Lower leg skin (tissue), 4 donors: ENCODE data around the gene ITSN1. TPM values are rescaled to one million over a fixed set of nuclear protein-coding genes. Genes with fewer than 3 reads are reported as not detected.

Source experiments
- DNase-seq, 2 donors: peaks; one replicate each; pipeline ENCODE4 v3.0.0-alpha.2; 2019; ENCODE audit warnings: low spot score in 2 of 2
- H3K4me3 ChIP-seq: fragments of 200-600 bp; sonication (generic); 2 replicates; pipeline ENCODE4 v1.5.1; 2017; ENCODE audit warnings: mild to moderate bottlenecking, low read depth; ENCODE audit not compliant: poor library complexity, severe bottlenecking
- POLR2A ChIP-seq, 2 donors: fragments of 450-650 bp; IDR thresholded peaks; one replicate each; pipeline ENCODE4 v1.6.1; 2016 to 2017; ENCODE audit warnings: antibody characterized with exemption in 2 of 2, mild to moderate bottlenecking in 1 of 2, moderate library complexity in 1 of 2
- WGBS, 2 donors: methylation state at CpG; one replicate each; pipeline ENCODE4 v1.1.5; 2018; 5-methylcytosine and 5-hydroxymethylcytosine counted together
- intact Hi-C: fragments of 100-400 bp; cut with DNase I; formaldehyde crosslinking; loops from one replicate; pipeline ENCODE4 v1.15.0; 2023; ENCODE audit warnings: low total_unique reads
- total RNA-seq, 4 donors: library from RNA; depleted of rRNA; stranded (reverse); fragments of >200 nt; gene quantifications; one replicate each; pipeline ENCODE4 v1.1.0, GENCODE V29; 2016
- TF ChIP-seq, protein P1 (sequence below), 3 donors: fragments of 450-650 bp; IDR thresholded peaks; one replicate each; pipeline ENCODE4 v1.5.1; 2016; ENCODE audit warnings: antibody characterized with exemption in 3 of 3, mild to moderate bottlenecking in 3 of 3, moderate library complexity in 2 of 3

The ITSN1 gene
- total RNA-seq, 4 donors from 2014 or later: 17.4 to 39.5 (median 31.7) TPM

DNA sequence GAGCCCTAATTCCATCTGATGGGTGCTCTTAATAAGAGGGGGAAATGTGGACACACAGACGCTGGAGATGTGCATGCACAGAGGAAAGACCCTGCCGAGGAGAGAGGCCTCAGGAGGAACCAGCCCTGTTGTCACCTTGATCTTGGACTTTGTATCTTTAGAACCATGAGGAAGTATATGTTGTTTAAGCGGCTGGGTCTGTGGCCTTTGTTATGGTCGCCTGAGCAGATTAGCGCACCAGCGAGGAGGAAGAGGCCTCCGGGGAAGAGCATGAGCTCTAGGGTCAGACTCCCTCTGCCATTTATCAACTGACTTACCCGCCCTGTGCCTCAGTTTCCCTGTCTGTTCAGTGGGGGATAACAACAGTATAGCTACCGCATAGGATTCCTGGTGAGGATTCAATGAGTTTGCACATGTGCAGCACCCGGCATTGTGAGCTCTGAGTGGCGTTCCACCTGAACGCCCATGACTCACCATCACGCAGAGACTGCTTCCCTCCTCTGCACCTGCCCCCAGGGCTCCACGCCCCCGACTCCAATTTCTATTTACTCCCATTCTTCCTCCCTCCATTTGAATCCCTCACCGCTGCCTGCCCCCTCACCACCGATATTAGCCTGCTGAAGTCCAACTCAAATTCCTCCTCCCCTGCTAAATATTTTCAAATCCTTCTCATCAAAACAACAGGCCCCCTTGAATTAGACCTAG is 206.1 kb downstream of the ITSN1 start:
- 62 to 76% methylated on average over 17 of the region's 17 CpGs for WGBS, 2 donors
- intact Hi-C loops: no loop called here
- DNase-seq: no peak
- no peak overlapping the region for H3K4me3 ChIP-seq
- TF ChIP-seq, protein P1, sequence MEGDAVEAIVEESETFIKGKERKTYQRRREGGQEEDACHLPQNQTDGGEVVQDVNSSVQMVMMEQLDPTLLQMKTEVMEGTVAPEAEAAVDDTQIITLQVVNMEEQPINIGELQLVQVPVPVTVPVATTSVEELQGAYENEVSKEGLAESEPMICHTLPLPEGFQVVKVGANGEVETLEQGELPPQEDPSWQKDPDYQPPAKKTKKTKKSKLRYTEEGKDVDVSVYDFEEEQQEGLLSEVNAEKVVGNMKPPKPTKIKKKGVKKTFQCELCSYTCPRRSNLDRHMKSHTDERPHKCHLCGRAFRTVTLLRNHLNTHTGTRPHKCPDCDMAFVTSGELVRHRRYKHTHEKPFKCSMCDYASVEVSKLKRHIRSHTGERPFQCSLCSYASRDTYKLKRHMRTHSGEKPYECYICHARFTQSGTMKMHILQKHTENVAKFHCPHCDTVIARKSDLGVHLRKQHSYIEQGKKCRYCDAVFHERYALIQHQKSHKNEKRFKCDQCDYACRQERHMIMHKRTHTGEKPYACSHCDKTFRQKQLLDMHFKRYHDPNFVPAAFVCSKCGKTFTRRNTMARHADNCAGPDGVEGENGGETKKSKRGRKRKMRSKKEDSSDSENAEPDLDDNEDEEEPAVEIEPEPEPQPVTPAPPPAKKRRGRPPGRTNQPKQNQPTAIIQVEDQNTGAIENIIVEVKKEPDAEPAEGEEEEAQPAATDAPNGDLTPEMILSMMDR (IDR thresholded peaks at IDR 0.05): no peak
- no peak for TF ChIP-seq POLR2A (IDR thresholded peaks at IDR 0.05)

DNA sequence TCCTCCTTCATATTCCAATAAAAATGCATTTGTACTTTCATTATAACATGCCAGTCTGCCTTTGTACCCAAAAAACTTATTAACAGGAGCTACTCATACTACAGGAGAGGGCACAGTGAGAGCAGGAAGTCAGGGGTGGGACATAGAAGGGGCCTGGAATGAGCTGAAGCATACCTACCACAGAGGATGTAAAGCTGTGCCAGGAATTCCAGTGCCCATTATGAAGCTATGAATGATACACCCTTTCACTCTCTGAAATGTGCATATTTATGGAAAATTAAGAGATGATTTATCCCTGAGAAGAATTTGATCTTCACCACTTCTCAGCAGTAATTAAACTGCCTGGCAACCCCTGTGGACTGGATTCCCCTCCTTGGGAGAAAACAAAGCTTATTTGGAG is 207.5 kb downstream of the ITSN1 start:
- intact Hi-C loops: no loop called here
- TF ChIP-seq POLR2A (IDR thresholded peaks at IDR 0.05): no peak
- TF ChIP-seq, protein P1 (IDR thresholded peaks at IDR 0.05): no peak
- H3K4me3 ChIP-seq: no peak overlapping the region
- DNase-seq: no peak

DNA sequence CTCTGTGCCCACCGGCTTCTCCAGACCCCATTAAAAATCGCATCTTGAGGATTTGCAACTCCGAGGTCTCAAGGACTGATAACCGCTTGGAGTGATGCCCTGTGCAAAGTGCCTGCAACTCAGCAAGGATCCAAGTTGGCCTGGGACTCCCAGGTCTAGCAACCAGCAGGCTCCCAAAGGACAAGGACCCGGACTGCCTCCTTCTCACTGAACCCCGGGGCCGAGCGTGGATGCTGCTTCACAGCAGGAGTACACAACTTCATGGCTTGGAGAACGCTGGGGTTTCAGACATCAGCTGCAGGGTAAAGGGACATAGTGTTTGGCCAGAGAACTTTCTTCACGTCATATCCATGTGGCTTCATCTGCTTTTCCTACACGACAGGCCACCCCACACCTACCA is 208.1 kb downstream of the ITSN1 start:
- intact Hi-C loops: no loop called here
- 90 to 93% methylated on average over 8 to 11 of the region's 11 CpGs for WGBS, 2 donors
- TF ChIP-seq, protein P1 (IDR thresholded peaks at IDR 0.05): no peak
- TF ChIP-seq POLR2A (IDR thresholded peaks at IDR 0.05): no peak
- no peak for DNase-seq
- no peak overlapping the region for H3K4me3 ChIP-seq

DNA sequence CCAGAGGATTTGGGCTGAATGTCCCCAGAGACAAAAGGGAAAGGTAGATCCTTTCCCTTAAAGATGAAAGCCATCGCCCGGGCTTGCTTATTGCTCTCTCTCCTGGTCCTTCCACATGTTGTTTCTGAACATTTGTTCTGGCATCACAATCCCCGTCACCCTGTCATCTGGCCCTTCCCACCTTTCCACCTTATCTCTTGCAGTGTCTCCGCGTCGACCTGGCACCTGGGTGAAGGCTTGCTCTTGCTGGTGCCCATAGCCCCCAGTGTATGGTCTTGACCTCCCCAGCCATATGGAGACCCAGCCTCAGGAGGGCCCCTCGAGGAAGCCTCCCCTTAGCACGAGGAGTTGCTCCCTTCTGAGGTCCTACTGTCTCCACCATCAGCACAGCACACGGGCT is 208.7 kb downstream of the ITSN1 start:
- H3K4me3 ChIP-seq: no peak overlapping the region
- WGBS, 2 donors: 92 to 93% methylated on average over 9 of the region's 9 CpGs
- TF ChIP-seq, protein P1 (IDR thresholded peaks at IDR 0.05): no peak
- TF ChIP-seq POLR2A (IDR thresholded peaks at IDR 0.05): no peak
- intact Hi-C loops: no loop called here
- no peak for DNase-seq

DNA sequence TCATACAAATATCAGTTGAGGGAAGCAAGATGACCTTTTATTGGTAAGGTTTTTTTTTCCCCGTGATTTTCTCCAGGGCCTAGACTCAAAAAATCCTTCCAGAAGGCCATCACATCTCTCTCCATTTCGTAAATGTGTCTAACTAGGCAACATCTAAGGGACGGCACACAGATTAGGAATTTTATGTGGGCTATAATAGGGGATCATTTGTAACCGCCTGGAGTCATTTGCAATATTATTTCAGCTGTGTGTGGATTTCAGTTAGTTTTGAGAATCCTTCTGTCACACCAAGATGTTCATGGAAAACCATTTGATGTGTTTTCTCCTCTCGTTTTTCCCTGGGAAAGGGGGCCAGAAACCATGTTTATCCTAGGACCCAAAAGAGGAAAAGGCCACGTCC is 210.2 kb downstream of the ITSN1 start:
- TF ChIP-seq, protein P1 (IDR thresholded peaks at IDR 0.05): no peak
- no peak for TF ChIP-seq POLR2A (IDR thresholded peaks at IDR 0.05)
- no peak overlapping the region for H3K4me3 ChIP-seq
- intact Hi-C loops: no loop called here
- DNase-seq: no peak
- WGBS, 2 donors: 78 to 79% methylated on average over 6 of the region's 6 CpGs

DNA sequence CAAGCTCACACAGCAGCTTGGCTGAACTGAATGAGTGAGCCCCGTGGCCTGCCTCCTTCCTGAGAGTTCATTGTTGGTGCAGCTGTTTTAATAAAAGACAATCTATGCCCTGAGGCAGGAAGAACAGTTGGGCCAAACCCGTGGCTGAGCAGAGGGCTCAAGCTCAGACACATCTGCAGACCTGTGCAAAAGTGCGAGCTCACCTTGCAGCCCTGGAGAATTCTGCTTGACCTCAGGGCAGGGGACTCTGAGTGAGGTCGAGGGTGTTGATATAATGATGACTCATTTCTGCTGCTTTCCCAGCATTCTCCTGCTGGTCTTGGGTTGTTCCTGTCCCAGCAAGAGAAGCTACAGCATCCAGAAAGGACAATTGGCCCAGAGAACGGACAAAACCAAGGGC is 212.3 kb downstream of the ITSN1 start:
- no peak for DNase-seq
- intact Hi-C loops: no loop called here
- H3K4me3 ChIP-seq: no peak overlapping the region
- WGBS, 2 donors: 26 to 27% methylated on average over 5 of the region's 5 CpGs
- TF ChIP-seq, protein P1 (IDR thresholded peaks at IDR 0.05): no peak
- TF ChIP-seq POLR2A (IDR thresholded peaks at IDR 0.05): no peak
